Vagina (tissue), 2 donors: ENCODE results near the gene SACM1L. TPM values are rescaled to one million over a fixed set of nuclear protein-coding genes. Genes with fewer than 3 reads are reported as not detected.
"Not testable (repeated sequence)": the region's sequence is repeated elsewhere in the genome, so short reads cannot be mapped to it uniquely, and the experiment has no call there.

Source experiments
- DNase-seq, 2 donors: peaks; one replicate each; pipeline ENCODE4 v3.0.0-alpha.2; 2017; ENCODE audit errors: extremely low spot score in 2 of 2
- H3K27ac ChIP-seq: fragments of 200-600 bp; sonication (generic); one replicate; pipeline ENCODE4 v1.5.1; 2019
- H3K27me3 ChIP-seq: fragments of 200-600 bp; sonication (generic); one replicate; pipeline ENCODE4 v1.5.1; 2019
- H3K36me3 ChIP-seq, 2 donors: fragments of 200-600 bp; sonication (generic); one replicate each; pipeline ENCODE4 v1.5.1; 2017 to 2019
- H3K4me1 ChIP-seq: fragments of 200-600 bp; sonication (generic); one replicate; pipeline ENCODE4 v1.5.1; 2019
- H3K4me3 ChIP-seq, 2 donors: fragments of 200-600 bp; sonication (generic); 1 replicate in 1 of 2; 2 replicates in 1 of 2; pipeline ENCODE4 v1.5.1; 2016 to 2019
- H3K9me3 ChIP-seq: fragments of 200-600 bp; sonication (generic); one replicate; pipeline ENCODE4 v1.5.1; 2019
- CTCF ChIP-seq, 3 experiments: fragments of 450-650 bp in 2 of 3; fragments of 200-600 bp in 1 of 3; sonication (generic) in 1 of 3; IDR thresholded peaks; one replicate each; pipeline ENCODE4 v1.5.1; 2017 to 2019; ENCODE audit warnings: antibody characterized with exemption in 3 of 3, mild to moderate bottlenecking in 2 of 3, moderate library complexity in 2 of 3
- POLR2A ChIP-seq, 2 donors: fragments of 450-650 bp; IDR thresholded peaks; one replicate each; pipeline ENCODE4 v1.6.1; 2017; ENCODE audit warnings: antibody characterized with exemption in 2 of 2, mild to moderate bottlenecking in 2 of 2, moderate library complexity in 2 of 2
- POLR2AphosphoS5 ChIP-seq, 2 donors: sonication (generic); formaldehyde crosslinking; IDR thresholded peaks; one replicate each; pipeline ENCODE4 v1.9.0; 2017; ENCODE audit warnings: antibody characterized with exemption in 2 of 2, mild to moderate bottlenecking in 2 of 2, low read depth in 1 of 2; ENCODE audit not compliant: insufficient read depth in 1 of 2
- intact Hi-C: fragments of 100-400 bp; cut with DNase I; formaldehyde crosslinking; loops from one replicate; pipeline ENCODE4 v1.15.1; 2023
- total RNA-seq: library from RNA; depleted of rRNA; stranded (reverse); fragments of >200 nt; gene quantifications from one replicate; pipeline ENCODE4 v1.2.3, GENCODE V29; 2016

The SACM1L gene
- total RNA-seq, 1 donor from 2014 or later, result 32.7 TPM

- intact Hi-C loops, result no loop called here
- DNase-seq, result no peak
- H3K27me3 ChIP-seq, result no peaks in the 10 kb centered on the region
- H3K4me3 ChIP-seq, result no peak overlapping the region
- TF ChIP-seq CTCF (IDR thresholded peaks at IDR 0.05) (no peak), POLR2AphosphoS5 (IDR thresholded peaks at IDR 0.05; ENCODE audit: insufficient read depth in 1 of 2, low read depth in 1 of 2) (no peak), POLR2A (IDR thresholded peaks at IDR 0.05) (no peak)
- no peaks in the 10 kb centered on the region for H3K36me3 ChIP-seq
- no peaks in the 10 kb centered on the region for H3K9me3 ChIP-seq
- H3K27ac ChIP-seq, result no peak overlapping the region
- H3K4me1 ChIP-seq, result peaks cover 66% of the 10 kb centered on the region
These were observed 2.6 kb downstream of the SACM1L start for GRCh38 chr3:45691842-45692241.

- Histone ChIP-seq H3K27me3 (no peaks in the 10 kb centered on the region), H3K36me3 (no peaks in the 10 kb centered on the region), H3K9me3 (no peaks in the 10 kb centered on the region), H3K27ac (no peak overlapping the region), H3K4me1 (peaks cover 66% of the 10 kb centered on the region), H3K4me3 (no peak overlapping the region)
- intact Hi-C loops, result no loop called here
- no peak for DNase-seq
- TF ChIP-seq CTCF (IDR thresholded peaks at IDR 0.05) (no peak), POLR2A (IDR thresholded peaks at IDR 0.05) (no peak), POLR2AphosphoS5 (IDR thresholded peaks at IDR 0.05; ENCODE audit: insufficient read depth in 1 of 2, low read depth in 1 of 2) (no peak)
These were observed 3.7 kb downstream of the SACM1L start for GRCh38 chr3:45692866-45693265.

GRCh38 chr3:45693941-45694521 is 4.8 kb downstream of the SACM1L start:
- Histone ChIP-seq H3K27ac (no peak overlapping the region), H3K4me3 (no peak overlapping the region), H3K27me3 (no peaks in the 10 kb centered on the region), H3K36me3 (no peaks in the 10 kb centered on the region), H3K4me1 (peaks cover 66% of the 10 kb centered on the region), H3K9me3 (no peaks in the 10 kb centered on the region)
- intact Hi-C loops, result no loop called here
- DNase-seq, result no peak
- TF ChIP-seq CTCF (IDR thresholded peaks at IDR 0.05) (no peak), POLR2AphosphoS5 (IDR thresholded peaks at IDR 0.05; ENCODE audit: insufficient read depth in 1 of 2, low read depth in 1 of 2) (no peak), POLR2A (IDR thresholded peaks at IDR 0.05) (no peak)

- DNase-seq, H3K27ac ChIP-seq, intact Hi-C loops, H3K36me3 ChIP-seq, H3K9me3 ChIP-seq, H3K4me3 ChIP-seq, H3K27me3 ChIP-seq: not testable (repeated sequence)
- H3K4me1 ChIP-seq, result peaks cover 69% of the 10 kb centered on the region
These were observed 6.0 kb downstream of the SACM1L start for GRCh38 chr3:45695166-45695565.

GRCh38 chr3:45700570-45701073 is 11.4 kb downstream of the SACM1L start:
- Histone ChIP-seq H3K4me3 (no peak overlapping the region), H3K4me1 (peaks cover 23% of the 10 kb centered on the region), H3K36me3 (peaks cover 0 to 11% of the 10 kb centered on the region in 2 donors), H3K27me3 (no peaks in the 10 kb centered on the region), H3K9me3 (no peaks in the 10 kb centered on the region), H3K27ac (no peak overlapping the region)
- DNase-seq, result no peak
- TF ChIP-seq POLR2A (IDR thresholded peaks at IDR 0.05), result no peak
- TF ChIP-seq POLR2AphosphoS5 (IDR thresholded peaks at IDR 0.05; ENCODE audit: insufficient read depth in 1 of 2, low read depth in 1 of 2), result no peak
- no peak for TF ChIP-seq CTCF (IDR thresholded peaks at IDR 0.05)
- intact Hi-C loops, result no loop called here
